Cardiac septum (tissue), 1 donor: ENCODE data around the gene CABLES1. TPM values are rescaled to one million over a fixed set of nuclear protein-coding genes. Genes with fewer than 3 reads are reported as not detected.
A peak's percentile ranks its signal among the peaks of the same experiment; 100 is the strongest.
"Not testable (repeated sequence)": the region's sequence is repeated elsewhere in the genome, so short reads cannot be mapped to it uniquely, and the experiment has no call there.

ENCODE experiments used
- DNase-seq: peaks from one replicate; pipeline ENCODE4 v3.0.0-alpha.2; 2020; ENCODE audit warnings: low spot score
- intact Hi-C: fragments of 100-400 bp; cut with DNase I; formaldehyde crosslinking; loops from one replicate; pipeline ENCODE4 v1.14.0; 2022
- total RNA-seq: library from RNA; stranded (reverse); fragmentation: NEBNext Ultra II Directional; extraction: Animal tissue kit (Norgen Biotek cat#: 25700); gene quantifications from one replicate; pipeline ENCODE4 v1.2.1, GENCODE V29; 2021
- donor health status: DM: no; HTN: no; CAD: no.

The CABLES1 gene
- total RNA-seq, 1 donor from 2014 or later, result 1.5 TPM

DNA sequence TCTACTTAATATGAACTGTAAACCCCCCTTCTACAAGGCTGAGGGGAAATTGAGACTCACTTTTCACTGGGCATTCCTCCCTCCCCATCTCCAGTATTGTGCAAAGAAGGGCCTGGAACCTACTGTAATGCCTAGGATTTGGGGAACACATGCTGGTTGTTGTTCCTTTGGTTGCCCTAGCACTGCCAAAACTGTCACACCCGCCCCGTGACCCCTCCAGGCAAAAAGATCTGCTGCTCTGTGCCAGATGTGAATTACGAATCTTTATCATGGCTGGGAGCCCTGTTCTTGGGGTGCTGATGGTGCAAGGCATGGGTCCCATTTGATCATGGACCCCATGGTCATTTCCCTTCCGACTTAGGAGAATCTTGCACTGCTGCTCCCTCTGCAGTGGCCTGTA, 95.4 kb downstream of the CABLES1 start:
- intact Hi-C loops, result no loop called here
- DNase-seq, result no peak

DNA sequence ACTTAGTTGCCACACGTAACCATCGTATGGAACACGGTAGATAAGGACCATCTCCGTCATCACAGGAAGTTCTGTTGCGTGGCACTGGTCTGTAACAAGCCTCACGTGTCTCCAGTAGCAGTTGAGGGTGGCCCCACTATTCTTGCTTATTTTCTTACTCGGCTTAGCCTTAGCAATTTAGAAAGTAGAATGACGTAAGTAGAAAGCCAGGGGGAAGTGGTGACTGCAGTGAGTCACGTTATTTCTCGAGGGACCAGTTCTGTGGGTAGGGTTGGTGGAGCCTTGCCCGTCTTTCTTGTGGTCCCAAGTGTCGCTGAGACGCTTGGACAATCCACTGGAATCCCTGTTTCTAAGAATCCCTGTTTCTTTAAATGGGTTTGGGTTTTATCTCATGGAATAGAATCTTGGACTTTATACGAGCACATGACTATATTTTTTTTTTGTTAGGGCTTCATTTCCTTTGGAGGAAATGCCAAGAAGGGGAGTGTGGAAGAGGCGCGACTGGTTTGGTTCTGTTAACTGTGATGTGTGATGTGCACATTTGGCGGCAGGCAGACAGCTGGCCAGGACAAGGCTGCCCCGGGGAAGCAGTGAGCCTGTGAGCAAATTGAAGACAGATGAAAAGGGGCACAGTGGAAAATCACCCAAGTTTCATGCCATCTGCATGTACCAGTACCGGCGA, 96.2 kb downstream of the CABLES1 start:
- DNase-seq, result peak; percentile 83
- intact Hi-C loops, result no loop called here

DNA sequence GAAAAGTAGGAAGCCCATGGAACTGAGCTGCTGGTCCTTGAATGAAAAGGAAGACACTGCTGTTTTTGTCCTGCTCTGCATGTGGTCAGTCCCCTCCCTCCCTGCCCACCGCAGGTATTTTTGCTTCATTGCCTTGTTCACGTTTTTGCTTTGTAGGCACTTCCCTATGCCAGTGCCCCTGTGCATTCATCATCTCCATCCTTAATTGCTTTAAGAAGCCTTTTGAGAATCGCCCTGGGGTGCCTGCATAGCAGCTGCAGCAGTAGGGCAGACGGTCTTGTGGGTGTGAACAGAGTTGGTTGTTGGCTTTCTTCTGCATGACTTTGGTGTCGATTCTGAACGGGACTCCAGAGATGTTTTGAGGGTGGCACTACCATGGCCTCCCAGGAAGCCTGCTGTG, 97.0 kb downstream of the CABLES1 start:
- no peak for DNase-seq
- intact Hi-C loops, result no loop called here

DNA sequence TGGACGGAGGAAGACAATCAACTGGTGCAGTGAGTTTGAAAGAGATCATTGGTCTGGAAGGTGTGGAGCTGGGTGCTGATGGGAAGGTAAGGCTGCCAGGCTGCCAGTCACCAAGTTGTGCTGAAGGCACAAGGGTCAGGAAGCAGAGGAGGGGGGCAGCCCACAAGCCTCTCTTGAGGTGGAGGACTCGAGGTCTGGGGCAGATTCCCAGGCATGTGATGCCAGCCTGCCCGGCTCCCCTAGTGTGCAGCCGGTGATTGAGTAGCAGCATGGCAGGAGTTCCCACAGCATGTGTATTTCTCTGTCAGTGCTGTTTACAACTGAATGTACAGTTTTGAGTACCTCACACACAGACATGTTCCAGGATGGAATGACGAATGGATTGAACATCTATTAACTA, 99.3 kb downstream of the CABLES1 start:
- DNase-seq, result no peak
- intact Hi-C loops, result no loop called here

DNA sequence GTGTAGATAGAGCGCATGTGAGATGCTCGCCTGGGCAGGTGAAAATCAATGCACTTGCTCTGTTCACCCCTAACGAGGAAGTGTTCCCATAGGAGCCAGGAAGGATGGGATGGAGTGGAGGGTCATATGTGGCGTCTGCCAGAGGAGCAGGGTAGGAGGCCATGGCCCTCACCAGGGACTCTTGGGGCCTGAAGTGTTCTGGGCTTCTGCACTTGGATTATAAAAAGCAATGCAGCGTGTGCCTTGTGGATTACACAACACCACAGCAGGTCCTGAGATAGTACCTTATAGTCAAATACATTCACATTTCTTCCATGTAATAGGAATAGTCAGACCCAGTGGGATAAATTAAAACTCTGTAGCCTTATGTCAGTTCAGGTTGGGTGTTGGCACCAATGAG, 100.1 kb downstream of the CABLES1 start:
- intact Hi-C loops, result no loop called here
- no peak for DNase-seq

DNA sequence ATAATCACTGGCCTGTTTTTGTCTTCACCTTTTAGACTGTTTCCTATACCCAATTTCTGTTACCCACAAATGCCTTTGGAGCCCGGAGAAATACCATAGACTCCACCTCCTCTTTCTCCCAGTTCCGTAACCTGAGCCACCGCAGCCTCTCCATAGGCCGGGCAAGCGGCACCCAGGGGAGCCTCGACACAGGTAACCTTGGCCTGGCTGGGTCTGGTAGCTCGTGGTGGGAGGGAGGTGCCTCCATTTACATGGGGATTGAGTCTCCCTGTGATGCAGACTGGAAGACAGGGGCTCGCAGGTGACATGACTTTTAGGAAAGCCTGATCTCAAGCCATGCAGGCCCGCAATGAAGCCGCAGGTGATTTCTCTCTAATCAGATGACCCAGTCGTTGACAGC, 100.6 kb downstream of the CABLES1 start:
- DNase-seq, result no peak
- intact Hi-C loops, result no loop called here

DNA sequence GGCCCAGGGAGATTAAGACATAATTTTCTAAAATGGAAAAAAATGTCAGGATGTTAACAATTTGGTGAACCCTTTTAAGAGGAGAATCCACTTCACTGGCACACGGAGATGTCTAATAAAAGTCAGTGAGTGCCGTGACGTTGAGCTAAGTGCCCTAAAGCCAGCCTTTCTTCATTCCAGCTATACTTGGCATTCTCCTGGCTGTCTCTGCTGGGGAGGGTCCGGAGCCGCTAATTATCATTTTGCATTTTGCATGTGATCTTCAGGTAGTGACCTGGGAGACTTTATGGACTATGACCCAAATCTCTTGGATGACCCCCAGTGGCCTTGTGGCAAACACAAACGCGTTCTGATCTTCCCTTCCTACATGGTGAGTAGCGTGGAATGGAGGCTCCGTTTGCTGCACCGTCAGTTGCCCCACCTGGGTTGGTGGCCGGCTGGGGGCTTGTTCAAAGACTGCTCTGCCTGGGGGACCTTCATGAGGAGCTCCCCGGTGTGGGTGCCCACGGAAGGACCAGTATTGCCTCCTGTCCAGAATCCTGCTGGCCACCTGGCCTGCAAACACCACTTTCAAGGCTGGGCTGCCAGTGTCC, 101.7 kb downstream of the CABLES1 start:
- intact Hi-C loops, result no loop called here
- DNase-seq, result no peak

DNA sequence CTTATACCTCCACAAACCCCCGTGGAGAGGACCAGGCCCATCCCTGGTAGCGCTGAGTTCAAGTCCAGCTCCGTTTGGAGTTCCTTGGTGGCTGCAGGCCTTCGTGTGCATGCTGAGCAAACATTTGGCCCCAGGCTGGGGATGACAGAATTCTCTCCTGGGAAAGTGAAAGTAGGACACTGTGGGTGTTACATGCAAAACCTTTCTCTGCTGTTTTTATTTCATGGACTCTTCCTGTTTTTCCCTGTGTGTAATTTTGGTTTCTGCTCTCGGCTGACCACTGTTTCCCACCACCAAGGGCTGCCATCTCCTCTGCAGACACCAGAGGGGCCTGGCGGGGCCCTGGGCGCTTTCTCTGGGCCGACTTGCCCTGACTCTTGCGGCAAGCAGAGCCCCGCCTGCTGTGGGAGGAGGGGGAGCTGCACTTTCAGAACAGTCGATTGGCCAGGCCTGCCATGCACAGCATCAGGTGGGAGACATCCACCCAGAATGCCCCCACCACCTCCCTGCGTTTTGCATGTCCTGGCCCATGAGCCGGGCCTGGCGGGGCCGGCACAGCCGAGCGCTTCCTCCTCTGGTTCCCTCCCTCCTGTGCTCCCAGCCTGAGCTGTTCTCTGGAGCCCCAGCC, 102.4 kb downstream of the CABLES1 start:
- intact Hi-C loops, result no loop called here
- peak; percentile 81 for DNase-seq

DNA sequence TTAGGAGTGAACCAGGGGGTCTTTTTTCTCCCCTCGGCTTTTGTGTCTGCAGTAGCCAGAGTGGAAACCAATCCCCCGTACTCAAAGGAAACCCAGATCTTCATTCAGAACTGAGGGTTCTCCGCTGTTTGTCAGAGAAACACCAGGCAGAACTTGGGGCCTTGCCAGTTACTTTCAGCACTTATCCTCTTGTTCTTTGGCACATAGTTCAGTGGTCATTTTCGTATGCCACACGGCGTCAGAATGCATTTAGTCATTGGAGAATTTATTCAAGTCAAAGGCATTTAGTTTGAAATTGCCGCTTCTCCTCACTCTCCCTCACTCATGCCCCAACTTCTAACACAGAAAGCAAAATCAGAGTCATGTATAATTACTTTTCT, 102.9 kb downstream of the CABLES1 start:
- intact Hi-C loops, result no loop called here
- no peak for DNase-seq

DNA sequence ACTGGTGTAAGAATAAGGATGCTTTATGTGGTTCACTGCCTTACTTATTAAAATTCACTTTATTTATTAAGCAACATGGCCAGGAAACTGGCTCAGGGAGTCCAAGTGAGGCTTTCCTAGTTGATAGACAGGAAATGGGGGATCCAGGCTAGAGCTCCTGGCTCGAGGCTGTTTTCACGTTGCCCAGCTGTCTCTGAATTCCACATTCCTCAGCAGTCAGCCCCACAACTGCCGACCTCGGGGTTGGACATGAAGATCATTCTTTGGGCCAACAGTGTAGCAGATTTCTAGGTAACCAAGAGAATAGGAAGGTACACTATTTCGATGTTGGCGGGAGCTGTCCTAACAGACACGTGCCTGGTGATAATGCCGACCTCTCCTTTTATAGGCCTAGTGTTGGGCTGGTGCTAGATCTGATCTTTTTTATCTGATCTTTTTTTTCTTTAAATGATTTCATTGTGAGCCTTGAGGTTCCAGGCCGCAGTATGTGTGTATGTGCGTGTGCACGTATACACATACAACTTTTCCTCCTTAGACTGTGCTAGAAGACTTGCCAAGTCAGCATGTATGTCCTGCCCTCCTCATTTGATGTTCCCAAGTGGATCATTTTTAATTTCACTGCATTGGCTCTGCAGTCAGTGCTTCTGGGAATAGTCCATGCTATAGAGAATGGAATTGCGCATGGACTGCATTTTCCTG, 103.5 kb downstream of the CABLES1 start:
- DNase-seq, result no peak
- intact Hi-C loops, result no loop called here

DNA sequence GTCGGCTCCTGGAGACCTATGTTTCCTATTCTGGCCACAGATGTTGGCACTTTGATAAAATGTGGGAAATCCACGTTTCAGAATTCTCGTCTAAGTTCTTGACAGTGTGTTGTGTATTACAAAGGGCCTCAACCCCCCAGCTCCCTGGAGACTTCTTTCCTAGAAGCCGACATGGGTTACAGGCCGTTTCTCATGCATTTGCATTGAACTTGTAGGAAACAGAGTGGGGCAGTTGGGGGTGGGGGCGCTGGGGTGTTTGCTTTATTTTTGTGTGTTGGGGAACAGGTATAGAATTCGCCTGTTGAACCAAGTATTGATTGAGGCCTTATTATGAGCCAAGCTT, 104.0 kb downstream of the CABLES1 start:
- DNase-seq, result no peak
- intact Hi-C loops, result no loop called here

DNA sequence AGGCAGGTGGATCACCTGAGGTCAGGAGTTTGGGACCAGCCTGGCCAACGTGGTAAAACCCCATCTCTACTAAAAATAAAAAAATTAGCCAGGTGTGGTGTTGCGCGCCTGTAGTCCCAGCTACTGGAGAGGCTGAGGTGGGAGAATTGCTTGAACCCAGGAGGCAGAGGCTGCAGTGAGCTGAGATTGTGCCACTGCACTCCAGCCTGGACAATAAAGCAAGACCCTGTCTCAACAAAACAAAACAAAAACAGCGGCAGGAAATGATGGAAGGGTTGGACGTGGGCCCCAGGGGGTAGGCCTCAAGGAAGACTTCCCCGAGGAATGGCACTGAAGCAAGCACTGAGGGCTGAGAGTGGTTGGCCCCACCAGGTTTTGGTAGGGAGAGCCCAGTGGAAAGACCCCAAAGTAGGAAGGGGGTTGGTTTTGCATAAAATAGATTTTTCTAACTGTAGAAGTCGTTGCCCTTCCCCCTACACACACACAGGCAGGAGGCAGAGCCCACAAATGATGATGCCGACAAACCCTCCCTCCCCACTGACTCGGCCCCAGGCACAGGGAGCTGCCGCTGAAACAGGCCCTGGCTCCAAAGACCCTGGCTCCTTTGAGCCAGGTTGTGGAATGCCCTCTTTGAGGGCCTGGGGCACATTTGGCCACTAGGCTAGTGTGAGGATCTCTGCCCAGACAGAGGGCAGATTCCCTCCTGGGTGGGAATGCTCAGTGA, 104.8 kb downstream of the CABLES1 start:
- intact Hi-C loops, result no loop called here
- no peak for DNase-seq

DNA sequence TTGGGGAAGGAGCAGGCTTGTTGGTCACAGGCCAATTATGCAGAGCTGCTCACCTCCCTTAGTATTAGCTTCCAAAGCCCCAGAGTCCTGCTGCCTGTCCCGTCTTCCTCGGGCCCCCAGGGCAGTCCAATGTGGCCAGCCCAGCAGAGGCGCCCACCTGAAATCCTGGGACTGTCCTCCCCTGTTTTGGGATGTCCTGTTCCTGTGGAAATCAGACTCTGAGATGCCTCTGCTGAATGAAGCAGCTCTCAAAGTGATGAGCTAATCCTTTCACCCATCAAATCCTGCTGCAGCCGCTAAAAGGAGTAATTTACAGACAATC, 105.3 kb downstream of the CABLES1 start:
- no peak for DNase-seq
- intact Hi-C loops, result no loop called here

DNA sequence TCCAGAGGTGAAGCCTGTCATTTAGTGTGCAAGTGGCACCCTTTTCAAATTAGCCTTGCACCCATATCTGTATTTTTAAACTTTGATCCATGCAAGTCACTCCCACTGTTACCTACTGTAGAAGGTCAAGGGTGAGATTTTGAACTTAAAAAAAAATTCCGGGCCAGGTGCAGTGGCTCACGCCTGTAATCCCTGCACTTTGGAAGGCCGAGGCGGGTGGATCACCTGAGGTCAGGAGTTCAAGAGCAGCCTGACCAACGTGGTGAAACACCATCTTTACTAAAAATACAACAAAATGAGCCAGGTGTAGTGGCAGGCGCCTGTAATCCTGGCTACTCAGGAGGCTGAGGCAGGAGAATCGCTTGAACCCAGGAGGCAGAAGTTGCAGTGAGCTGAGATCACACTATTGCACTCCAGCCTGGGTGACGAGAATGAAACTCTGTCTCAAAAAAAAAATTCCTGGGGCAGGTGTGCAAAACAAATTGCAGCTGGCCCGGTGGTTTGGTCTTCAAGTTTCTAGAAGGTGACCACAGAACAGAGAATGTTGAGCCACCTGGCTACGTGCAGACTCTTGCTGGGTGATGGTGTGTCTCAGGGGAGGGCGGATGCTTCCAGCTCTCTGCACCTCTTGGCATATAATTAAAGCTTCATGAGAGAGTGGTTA, 106.7 kb downstream of the CABLES1 start:
- DNase-seq, intact Hi-C loops: not testable (repeated sequence)

DNA sequence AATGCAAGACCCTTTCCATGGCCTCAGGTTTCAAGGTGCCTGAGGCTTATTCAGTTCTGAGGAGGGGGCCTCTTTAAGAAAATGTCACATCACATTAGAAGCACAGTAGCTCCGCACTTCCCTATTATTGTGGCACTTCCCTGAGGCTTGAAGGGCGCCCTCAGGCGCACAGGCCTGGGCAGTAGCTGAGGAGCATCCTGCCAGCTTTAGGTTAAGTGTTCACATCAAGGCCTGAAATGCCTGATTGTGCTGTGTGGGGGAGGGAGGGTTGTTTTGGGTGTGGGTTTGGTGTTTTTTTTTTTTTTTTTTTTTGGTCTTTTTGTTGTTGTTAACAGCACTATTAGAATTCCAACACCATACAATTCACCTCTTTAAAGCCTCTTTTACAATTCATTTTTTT, 107.9 kb downstream of the CABLES1 start:
- DNase-seq, result no peak
- intact Hi-C loops, result no loop called here

DNA sequence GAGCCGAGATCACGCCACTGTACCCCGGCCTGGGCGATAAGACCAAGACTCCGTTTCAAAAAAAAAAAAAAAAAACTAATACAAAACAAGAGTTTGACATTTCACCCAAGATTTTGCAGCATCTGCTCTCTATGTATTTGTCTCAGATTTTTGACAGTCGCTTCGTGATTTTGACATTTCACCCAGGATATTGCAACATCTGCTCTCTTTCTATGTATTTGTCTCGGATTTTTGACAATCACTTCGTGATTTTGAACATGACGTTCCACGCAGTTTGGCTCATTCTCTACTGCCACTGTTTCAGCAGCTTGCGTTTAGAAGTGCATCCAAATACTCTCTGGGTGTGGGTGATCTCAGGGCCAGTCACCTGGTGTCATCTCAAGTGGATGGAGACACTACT, 108.5 kb downstream of the CABLES1 start:
- no peak for DNase-seq
- intact Hi-C loops, result no loop called here

DNA sequence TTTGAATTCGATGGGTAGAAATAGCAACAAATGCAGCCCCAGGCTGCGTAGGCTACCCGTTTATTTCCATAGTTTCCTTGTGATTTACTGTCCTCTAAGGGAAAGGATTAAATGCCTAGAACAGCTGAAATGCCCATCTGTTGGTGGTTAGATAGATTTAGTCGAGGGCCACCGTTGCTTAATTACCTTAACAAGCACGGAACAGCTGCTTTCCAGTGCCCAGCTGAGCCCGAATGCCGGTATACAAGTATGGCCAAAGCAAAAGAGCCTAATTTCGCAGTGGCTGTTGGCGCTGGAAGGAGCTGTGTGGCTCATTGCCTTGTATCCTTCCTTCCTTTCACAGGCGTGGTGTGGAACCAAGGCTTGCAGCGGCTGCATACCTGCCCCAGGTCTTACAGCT, 109.1 kb downstream of the CABLES1 start:
- intact Hi-C loops, result no loop called here
- DNase-seq, result no peak

DNA sequence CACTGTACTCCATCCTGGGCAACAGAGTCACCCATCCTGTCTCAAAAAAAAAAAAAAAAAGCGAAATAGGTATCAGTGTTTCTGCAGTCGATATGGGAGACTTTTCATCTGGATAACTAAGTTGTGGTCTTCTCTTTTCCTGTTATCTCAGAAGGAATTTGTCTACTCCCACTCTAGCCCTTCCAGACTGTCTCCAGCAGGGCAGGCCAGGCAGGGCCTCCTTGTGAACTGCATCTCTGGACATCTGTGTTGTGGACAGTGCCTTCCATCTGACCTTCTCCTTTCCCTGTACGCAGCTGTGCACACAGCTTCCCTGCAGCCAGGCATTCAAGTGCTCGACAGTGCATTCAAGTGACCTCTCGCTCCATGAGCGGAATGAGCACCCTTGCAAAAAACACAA, 110.2 kb downstream of the CABLES1 start:
- no peak for DNase-seq
- intact Hi-C loops, result no loop called here

DNA sequence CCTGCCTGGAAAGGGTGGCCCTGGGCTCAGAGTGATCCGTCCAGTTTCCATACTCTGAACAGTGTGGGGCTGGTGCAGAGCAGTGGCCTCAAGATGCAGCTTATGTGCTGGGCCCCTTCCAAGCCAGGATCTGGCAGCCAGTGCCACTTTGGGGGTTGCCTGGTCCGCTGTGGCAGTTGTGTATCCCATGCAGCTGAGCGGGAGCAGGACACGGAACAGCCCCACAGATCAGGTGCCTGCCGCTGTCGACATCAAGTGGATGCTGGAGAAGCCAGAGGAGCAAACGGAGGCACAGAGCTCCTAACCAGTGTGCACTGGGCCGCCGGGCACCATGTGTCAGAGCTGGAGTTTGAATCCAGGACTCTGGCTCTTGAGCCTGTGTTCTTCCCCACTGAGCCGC, 112.0 kb downstream of the CABLES1 start:
- intact Hi-C loops, result no loop called here
- DNase-seq, result no peak

DNA sequence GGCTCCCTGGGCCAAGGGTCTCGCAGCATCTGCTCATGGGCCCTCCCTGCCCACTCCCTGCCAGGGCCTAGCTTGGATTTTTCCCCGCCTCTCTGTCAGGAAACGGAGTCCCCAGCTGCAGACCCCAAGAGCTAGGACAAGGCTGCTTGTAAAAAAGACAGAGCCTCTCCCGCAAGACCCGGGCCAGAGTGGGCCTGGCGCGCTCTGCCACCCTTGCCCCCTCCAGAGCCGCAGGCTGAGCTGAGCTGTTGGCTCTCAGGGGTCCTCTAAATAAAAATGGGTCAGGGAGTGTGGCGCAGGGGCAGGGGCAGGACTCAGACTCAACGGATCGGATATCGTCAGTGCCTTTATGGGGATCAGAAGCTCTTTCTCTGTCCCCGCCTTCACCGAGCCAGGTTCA, 112.6 kb downstream of the CABLES1 start:
- intact Hi-C loops, result no loop called here
- no peak for DNase-seq
